WTC11 (cell line): ENCODE data around the gene CALML3. TPM values are rescaled to one million over a fixed set of nuclear protein-coding genes. Genes with fewer than 3 reads are reported as not detected.

Experiments used
- ATAC-seq: fragments of 200-7000 bp; cut with Tn5 transposase; 2 replicates; pipeline ENCODE4 v1.10.0; 2021; ENCODE audit warnings: mild to moderate bottlenecking, moderate library complexity
- CTCF ChIA-PET: fragments of 300-600 bp; sonication (Branson Sonifier 250); formaldehyde crosslinking; loops from one replicate; lab custom pipeline; 2021; ENCODE audit warnings: antibody characterized with exemption; lab: Charles Lee
- POLR2A ChIA-PET: fragments of 350-600 bp; sonication (Branson Sonifier 250); formaldehyde crosslinking; loops from one replicate; lab custom pipeline; 2021; ENCODE audit warnings: antibody characterized with exemption; lab: Charles Lee
- DNase-seq: peaks from one replicate; pipeline ENCODE4 v3.0.0; 2021; ENCODE audit warnings: low spot score
- H3K27ac Mint-ChIP-seq: 2 replicates; pipeline ENCODE4 v1.8.0; 2021; ENCODE audit warnings: mixed read lengths
- H3K27me3 Mint-ChIP-seq: 2 replicates; pipeline ENCODE4 v1.8.0; 2021; ENCODE audit warnings: low read depth, mild to moderate bottlenecking, moderate library complexity, mixed read lengths
- H3K36me3 Mint-ChIP-seq: 2 replicates; pipeline ENCODE4 v1.8.0; 2021; ENCODE audit warnings: mixed read lengths
- H3K4me1 Mint-ChIP-seq: 2 replicates; pipeline ENCODE4 v1.8.0; 2022; ENCODE audit warnings: mixed read lengths
- H3K4me3 Mint-ChIP-seq: 2 replicates; pipeline ENCODE4 v1.8.0; 2021; ENCODE audit warnings: mild to moderate bottlenecking, moderate library complexity, mixed read lengths
- H3K9me3 Mint-ChIP-seq: 2 replicates; pipeline ENCODE4 v1.8.0; 2021; ENCODE audit warnings: mixed read lengths
- CREB1 ChIP-seq: sonication (generic); formaldehyde crosslinking; IDR thresholded peaks from 2 replicates; pipeline ENCODE4 v1.8.0; 2023; ENCODE audit warnings: mild to moderate bottlenecking, missing genetic modification reagents
- CTCF ChIP-seq: fragments of 200-600 bp; IDR thresholded peaks from 2 replicates; pipeline ENCODE4 v1.8.0; 2022; ENCODE audit warnings: antibody characterized with exemption
- ESRRA ChIP-seq: sonication (generic); formaldehyde crosslinking; IDR thresholded peaks from 2 replicates; pipeline ENCODE4 v1.8.1; 2022; ENCODE audit warnings: mild to moderate bottlenecking, missing genetic modification reagents, borderline replicate concordance
- FOXJ3 ChIP-seq: sonication (generic); formaldehyde crosslinking; IDR thresholded peaks from 2 replicates; pipeline ENCODE4 v1.9.0; 2021; ENCODE audit warnings: missing genetic modification reagents, mild to moderate bottlenecking, borderline replicate concordance
- GTF2I ChIP-seq: fragments of 250-450 bp; sonication (Bioruptor Pico); conservative IDR thresholded peaks from 2 replicates; pipeline ENCODE4 v1.4.0; 2021; ENCODE audit warnings: mild to moderate bottlenecking
- JUN ChIP-seq: sonication (generic); formaldehyde crosslinking; IDR thresholded peaks from 2 replicates; pipeline ENCODE4 v1.8.0; 2023; ENCODE audit warnings: mild to moderate bottlenecking, missing genetic modification reagents
- MYBL2 ChIP-seq: sonication (generic); formaldehyde crosslinking; IDR thresholded peaks from 2 replicates; pipeline ENCODE4 v1.8.1; 2023; ENCODE audit warnings: mild to moderate bottlenecking, moderate library complexity, missing genetic modification reagents
- NFATC4 ChIP-seq: fragments of 250-450 bp; sonication (Bioruptor Pico); IDR thresholded peaks from 2 replicates; pipeline ENCODE4 v1.9.0; 2021; ENCODE audit warnings: mild to moderate bottlenecking
- RORB ChIP-seq: fragments of 250-450 bp; sonication (Bioruptor Pico); IDR thresholded peaks from 2 replicates; pipeline ENCODE4 v1.9.0; 2021; ENCODE audit warnings: mild to moderate bottlenecking
- SP1 ChIP-seq: sonication (generic); formaldehyde crosslinking; conservative IDR thresholded peaks from 2 replicates; pipeline ENCODE4 v1.8.1; 2022; ENCODE audit warnings: missing genetic modification reagents
- ZNF138 ChIP-seq: sonication (generic); formaldehyde crosslinking; conservative IDR thresholded peaks from 2 replicates; pipeline ENCODE4 v1.8.1; 2022; ENCODE audit warnings: mild to moderate bottlenecking, moderate library complexity, missing genetic modification reagents
- ZNF317 ChIP-seq: sonication (generic); formaldehyde crosslinking; IDR thresholded peaks from 2 replicates; pipeline ENCODE4 v1.8.1; 2023; ENCODE audit warnings: low read depth, mild to moderate bottlenecking, moderate library complexity, missing genetic modification reagents, borderline replicate concordance
- ZNF423 ChIP-seq: fragments of 250-450 bp; sonication (Bioruptor Pico); IDR thresholded peaks from 2 replicates; pipeline ENCODE4 v2.1.2; 2022; ENCODE audit warnings: mild to moderate bottlenecking, moderate library complexity
- ZNF532 ChIP-seq: fragments of 250-450 bp; sonication (Bioruptor Pico); IDR thresholded peaks from 2 replicates; pipeline ENCODE4 v1.9.0; 2021; ENCODE audit warnings: mild to moderate bottlenecking, borderline replicate concordance
- total RNA-seq: library from RNA; stranded (reverse); gene quantifications from 3 replicates; pipeline ENCODE4 v1.2.3, GENCODE V29; 2021
- TF ChIP-seq, protein P1 (sequence below): sonication (generic); formaldehyde crosslinking; IDR thresholded peaks from 2 replicates; pipeline ENCODE4 v1.8.0; 2022; ENCODE audit warnings: mild to moderate bottlenecking, missing genetic modification reagents
- TF ChIP-seq, protein P2 (sequence below): sonication (generic); formaldehyde crosslinking; IDR thresholded peaks from 2 replicates; pipeline ENCODE4 v1.8.0; 2023; ENCODE audit warnings: missing genetic modification reagents, mild to moderate bottlenecking, borderline replicate concordance
- TF ChIP-seq, protein P3 (sequence below): fragments of 250-450 bp; sonication (Bioruptor Pico); IDR thresholded peaks from 2 replicates; pipeline ENCODE4 v1.9.0; 2021; ENCODE audit warnings: mild to moderate bottlenecking

Gene CALML3
- total RNA-seq, 1 experiment from 2014 or later, result not detected

- ATAC-seq, result no peak
- H3K9me3 Mint-ChIP-seq, result peaks cover 14% of the 10 kb centered on the region
- peaks cover 8% of the 10 kb centered on the region for H3K4me1 Mint-ChIP-seq
- ChIA-PET CTCF (no interaction called here), POLR2A (no interaction called here)
- H3K27ac Mint-ChIP-seq, result peak overlapping the region; percentile 19; the same call in 1 of the 2 replicates
- no peaks in the 10 kb centered on the region; the same call in 1 of the 2 replicates for H3K27me3 Mint-ChIP-seq
- TF ChIP-seq, protein P1, sequence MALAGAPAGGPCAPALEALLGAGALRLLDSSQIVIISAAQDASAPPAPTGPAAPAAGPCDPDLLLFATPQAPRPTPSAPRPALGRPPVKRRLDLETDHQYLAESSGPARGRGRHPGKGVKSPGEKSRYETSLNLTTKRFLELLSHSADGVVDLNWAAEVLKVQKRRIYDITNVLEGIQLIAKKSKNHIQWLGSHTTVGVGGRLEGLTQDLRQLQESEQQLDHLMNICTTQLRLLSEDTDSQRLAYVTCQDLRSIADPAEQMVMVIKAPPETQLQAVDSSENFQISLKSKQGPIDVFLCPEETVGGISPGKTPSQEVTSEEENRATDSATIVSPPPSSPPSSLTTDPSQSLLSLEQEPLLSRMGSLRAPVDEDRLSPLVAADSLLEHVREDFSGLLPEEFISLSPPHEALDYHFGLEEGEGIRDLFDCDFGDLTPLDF (CRISPR knock-in tag), result no peak
- TF ChIP-seq ZNF532 (CRISPR knock-in tag) (no peak), NFATC4 (no peak), ZNF317 (CRISPR knock-in tag) (no peak), RORB (CRISPR knock-in tag) (no peak), JUN (no peak), ESRRA (no peak), FOXJ3 (no peak), ZNF423 (CRISPR knock-in tag) (no peak), MYBL2 (no peak), GTF2I (CRISPR knock-in tag) (no peak), CREB1 (CRISPR knock-in tag) (no peak), ZNF138 (no peak), CTCF (no peak), SP1 (CRISPR knock-in tag) (no peak)
- TF ChIP-seq, protein P2, sequence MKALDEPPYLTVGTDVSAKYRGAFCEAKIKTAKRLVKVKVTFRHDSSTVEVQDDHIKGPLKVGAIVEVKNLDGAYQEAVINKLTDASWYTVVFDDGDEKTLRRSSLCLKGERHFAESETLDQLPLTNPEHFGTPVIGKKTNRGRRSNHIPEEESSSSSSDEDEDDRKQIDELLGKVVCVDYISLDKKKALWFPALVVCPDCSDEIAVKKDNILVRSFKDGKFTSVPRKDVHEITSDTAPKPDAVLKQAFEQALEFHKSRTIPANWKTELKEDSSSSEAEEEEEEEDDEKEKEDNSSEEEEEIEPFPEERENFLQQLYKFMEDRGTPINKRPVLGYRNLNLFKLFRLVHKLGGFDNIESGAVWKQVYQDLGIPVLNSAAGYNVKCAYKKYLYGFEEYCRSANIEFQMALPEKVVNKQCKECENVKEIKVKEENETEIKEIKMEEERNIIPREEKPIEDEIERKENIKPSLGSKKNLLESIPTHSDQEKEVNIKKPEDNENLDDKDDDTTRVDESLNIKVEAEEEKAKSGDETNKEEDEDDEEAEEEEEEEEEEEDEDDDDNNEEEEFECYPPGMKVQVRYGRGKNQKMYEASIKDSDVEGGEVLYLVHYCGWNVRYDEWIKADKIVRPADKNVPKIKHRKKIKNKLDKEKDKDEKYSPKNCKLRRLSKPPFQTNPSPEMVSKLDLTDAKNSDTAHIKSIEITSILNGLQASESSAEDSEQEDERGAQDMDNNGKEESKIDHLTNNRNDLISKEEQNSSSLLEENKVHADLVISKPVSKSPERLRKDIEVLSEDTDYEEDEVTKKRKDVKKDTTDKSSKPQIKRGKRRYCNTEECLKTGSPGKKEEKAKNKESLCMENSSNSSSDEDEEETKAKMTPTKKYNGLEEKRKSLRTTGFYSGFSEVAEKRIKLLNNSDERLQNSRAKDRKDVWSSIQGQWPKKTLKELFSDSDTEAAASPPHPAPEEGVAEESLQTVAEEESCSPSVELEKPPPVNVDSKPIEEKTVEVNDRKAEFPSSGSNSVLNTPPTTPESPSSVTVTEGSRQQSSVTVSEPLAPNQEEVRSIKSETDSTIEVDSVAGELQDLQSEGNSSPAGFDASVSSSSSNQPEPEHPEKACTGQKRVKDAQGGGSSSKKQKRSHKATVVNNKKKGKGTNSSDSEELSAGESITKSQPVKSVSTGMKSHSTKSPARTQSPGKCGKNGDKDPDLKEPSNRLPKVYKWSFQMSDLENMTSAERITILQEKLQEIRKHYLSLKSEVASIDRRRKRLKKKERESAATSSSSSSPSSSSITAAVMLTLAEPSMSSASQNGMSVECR (CRISPR knock-in tag), result no peak
- TF ChIP-seq, protein P3, sequence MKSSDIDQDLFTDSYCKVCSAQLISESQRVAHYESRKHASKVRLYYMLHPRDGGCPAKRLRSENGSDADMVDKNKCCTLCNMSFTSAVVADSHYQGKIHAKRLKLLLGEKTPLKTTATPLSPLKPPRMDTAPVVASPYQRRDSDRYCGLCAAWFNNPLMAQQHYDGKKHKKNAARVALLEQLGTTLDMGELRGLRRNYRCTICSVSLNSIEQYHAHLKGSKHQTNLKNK (CRISPR knock-in tag), result no peak
- H3K4me3 Mint-ChIP-seq, result no peak overlapping the region
- no peaks in the 10 kb centered on the region; the same call in 1 of the 2 replicates for H3K36me3 Mint-ChIP-seq
- DNase-seq, result no peak
These were observed 11.8 kb downstream of the CALML3 start for GRCh38 chr10:5536486-5537081.
